Liver (tissue), 9 donors: Measurements from ENCODE around the gene SPAG16. TPM values are rescaled to one million over a fixed set of nuclear protein-coding genes. Genes with fewer than 3 reads are reported as not detected.

Experiments used
- DNase-seq: peaks from one replicate; pipeline ENCODE4 v3.0.0-alpha.2; 2017; ENCODE audit warnings: low spot score
- H3K27ac ChIP-seq, 2 donors: one replicate each; pipeline ENCODE4 v1.7.0; 2013; ENCODE audit warnings: inconsistent platforms in 2 of 2, low read length in 2 of 2, control low read depth in 1 of 2, low read depth in 1 of 2, mild to moderate bottlenecking in 1 of 2
- H3K27me3 ChIP-seq, 4 donors: one replicate each; pipeline versions ENCODE4 v1.6.1 to v1.7.0; 2013; ENCODE audit warnings: low read length in 3 of 4, inconsistent platforms in 1 of 4, mild to moderate bottlenecking in 1 of 4, moderate library complexity in 1 of 4; ENCODE audit not compliant: control insufficient read depth in 4 of 4, insufficient read depth in 4 of 4
- H3K36me3 ChIP-seq, 4 donors: one replicate each; pipeline versions ENCODE4 v1.6.1 to v1.7.0; 2013; ENCODE audit warnings: low read length in 3 of 4, mild to moderate bottlenecking in 3 of 4, low read depth in 1 of 4, moderate library complexity in 1 of 4; ENCODE audit not compliant: control insufficient read depth in 4 of 4, insufficient read depth in 3 of 4
- H3K4me1 ChIP-seq, 4 donors: one replicate each; pipeline versions ENCODE4 v1.6.1 to v1.7.0; 2013; ENCODE audit warnings: low read length in 3 of 4, mild to moderate bottlenecking in 3 of 4, moderate library complexity in 1 of 4; ENCODE audit not compliant: control insufficient read depth in 4 of 4, insufficient read depth in 4 of 4
- H3K4me3 ChIP-seq, 3 donors: one replicate each; pipeline versions ENCODE4 v1.6.1 to v1.7.0; 2013; ENCODE audit warnings: low read length in 3 of 3, control low read depth in 1 of 3, low read depth in 1 of 3, mild to moderate bottlenecking in 1 of 3
- H3K9ac ChIP-seq, 2 donors: one replicate each; pipeline ENCODE4 v1.7.0; 2013; ENCODE audit warnings: low read length in 2 of 2, mild to moderate bottlenecking in 2 of 2, moderate library complexity in 2 of 2, control low read depth in 1 of 2, low read depth in 1 of 2
- H3K9me3 ChIP-seq, 4 donors: one replicate each; pipeline versions ENCODE4 v1.6.1 to v1.7.0; 2013; ENCODE audit warnings: low read length in 3 of 4; ENCODE audit not compliant: control insufficient read depth in 4 of 4
- CTCF ChIP-seq: fragments of 150-350 bp; IDR thresholded peaks from 2 replicates; pipeline ENCODE4 v1.5.1; 2017; ENCODE audit warnings: improper control_type of control experiment, low read depth, low read length; ENCODE audit not compliant: missing input control
- FOXA2 ChIP-seq: IDR thresholded peaks from 2 replicates; pipeline ENCODE4 v1.6.1; 2016; ENCODE audit warnings: antibody characterized with exemption
- GABPA ChIP-seq, 2 donors: IDR thresholded peaks in 1 of 2; conservative IDR thresholded peaks in 1 of 2; 2 replicates each; pipeline ENCODE4 v1.6.1; 2016; ENCODE audit warnings: antibody characterized with exemption in 2 of 2, mild to moderate bottlenecking in 1 of 2, moderate library complexity in 1 of 2
- HNF4A ChIP-seq, 2 donors: conservative IDR thresholded peaks; 2 replicates each; pipeline ENCODE4 v1.6.1; 2016; ENCODE audit warnings: antibody characterized with exemption in 2 of 2, mild to moderate bottlenecking in 2 of 2
- HNF4G ChIP-seq: IDR thresholded peaks from 2 replicates; pipeline ENCODE4 v1.6.1; 2016; ENCODE audit warnings: antibody characterized with exemption
- JUND ChIP-seq, 2 donors: IDR thresholded peaks; 2 replicates each; pipeline ENCODE4 v1.6.1; 2016; ENCODE audit warnings: antibody characterized with exemption in 2 of 2
- MAX ChIP-seq: IDR thresholded peaks from 2 replicates; pipeline ENCODE4 v1.6.1; 2016; ENCODE audit warnings: antibody characterized with exemption
- NR2F2 ChIP-seq: IDR thresholded peaks from 2 replicates; pipeline ENCODE4 v1.6.1; 2016; ENCODE audit warnings: antibody characterized with exemption
- RAD21 ChIP-seq, 2 donors: IDR thresholded peaks; 2 replicates each; pipeline ENCODE4 v1.6.1; 2016; ENCODE audit warnings: antibody characterized with exemption in 2 of 2, mild to moderate bottlenecking in 2 of 2
- REST ChIP-seq: IDR thresholded peaks from 2 replicates; pipeline ENCODE4 v1.6.1; 2016; ENCODE audit warnings: antibody characterized with exemption, mild to moderate bottlenecking
- RXRA ChIP-seq, 2 donors: IDR thresholded peaks; 2 replicates each; pipeline ENCODE4 v1.6.1; 2017 to 2018; ENCODE audit warnings: antibody characterized with exemption in 2 of 2, mild to moderate bottlenecking in 1 of 2
- SP1 ChIP-seq: IDR thresholded peaks from 2 replicates; pipeline ENCODE4 v1.6.1; 2018; ENCODE audit warnings: antibody characterized with exemption, mild to moderate bottlenecking
- TAF1 ChIP-seq: conservative IDR thresholded peaks from 2 replicates; pipeline ENCODE4 v1.6.1; 2016; ENCODE audit warnings: antibody characterized with exemption, mild to moderate bottlenecking
- YY1 ChIP-seq: IDR thresholded peaks from 2 replicates; pipeline ENCODE4 v1.6.1; 2016; ENCODE audit warnings: antibody characterized with exemption, mild to moderate bottlenecking
- ZBTB33 ChIP-seq: IDR thresholded peaks from 2 replicates; pipeline ENCODE4 v1.6.1; 2016; ENCODE audit warnings: antibody characterized with exemption
- WGBS: extraction: QIAGEN DNeasy Blood & Tissue Kit; methylation state at CpG from one replicate; pipeline ENCODE4 v1.1.7; 2013; 5-methylcytosine and 5-hydroxymethylcytosine counted together
- polyA plus RNA-seq, 2 donors: library from polyadenylated mRNA; stranded (reverse) in 1 of 2; unstranded in 1 of 2; fragments of 200-250 nt in 1 of 2; fragments of >200 nt in 1 of 2; fragmentation: Nextera tagmentation in 1 of 2; extraction: Ambion mirVana in 1 of 2; gene quantifications; one replicate each; pipeline versions ENCODE4 v1.2.1 to v1.2.3, GENCODE V29; 2013 to 2015
- total RNA-seq, 2 donors: library from RNA; depleted of rRNA; stranded (reverse); fragments of >200 nt; gene quantifications; one replicate each; pipeline ENCODE4 v1.2.3, GENCODE V29; 2014
- donor health status: healthy.
- donor health status: healthy.
- donor health status: healthy.
- donor health status: healthy.
- donor health status: healthy.

SPAG16 gene
- total and polyA plus RNA-seq, 4 donors, result 6.4 to 12.7 (median 11.4) TPM

- TF ChIP-seq ZBTB33, result no peak
- TF ChIP-seq FOXA2, result no peak
- no peak for TF ChIP-seq YY1
- TF ChIP-seq TAF1, result no peak
- no peak for TF ChIP-seq HNF4G
- no peak for TF ChIP-seq GABPA (IDR thresholded peaks at IDR 0.05 in 1 of 2, conservative IDR thresholded peaks at IDR 0.05 in 1 of 2)
Observed at GRCh38 chr2:214358506-214358905, 1074.2 kb downstream of the SPAG16 start (continued).

GRCh38 chr2:214361116-214361515, 1076.9 kb downstream of the SPAG16 start:
- H3K9me3 ChIP-seq, result no peaks in the 10 kb centered on the region
- no peak overlapping the region for H3K27ac ChIP-seq
- H3K36me3 ChIP-seq, result no peaks in the 10 kb centered on the region
- 75% methylated on average over 4 of the region's 4 CpGs for WGBS
- DNase-seq, result no peak
- H3K4me3 ChIP-seq, result no peak overlapping the region
- H3K27me3 ChIP-seq, result peaks cover 0 to 3% (median 0%) of the 10 kb centered on the region in 4 donors
- TF ChIP-seq CTCF, result no peak
- no peak for TF ChIP-seq HNF4A (conservative IDR thresholded peaks at IDR 0.05)
- no peak for TF ChIP-seq JUND (IDR thresholded peaks at IDR 0.05)
- TF ChIP-seq SP1, result no peak
- TF ChIP-seq REST, result no peak
- no peak for TF ChIP-seq ZBTB33
- no peak for TF ChIP-seq RXRA (IDR thresholded peaks at IDR 0.05)
- no peak for TF ChIP-seq YY1
- TF ChIP-seq RAD21 (IDR thresholded peaks at IDR 0.05), result no peak
- no peak for TF ChIP-seq NR2F2
- TF ChIP-seq MAX, result no peak
- TF ChIP-seq GABPA (IDR thresholded peaks at IDR 0.05 in 1 of 2, conservative IDR thresholded peaks at IDR 0.05 in 1 of 2), result no peak
- H3K4me1 ChIP-seq, result no peaks in the 10 kb centered on the region
- no peak overlapping the region for H3K9ac ChIP-seq
